Uterus (tissue), 2 donors: ENCODE data around the gene TIGAR.

ENCODE experiments used
- POLR2A ChIP-seq, 2 donors: fragments of 450-650 bp; IDR thresholded peaks; one replicate each; pipeline ENCODE4 v1.6.1; 2016; ENCODE audit warnings: antibody characterized with exemption in 2 of 2, mild to moderate bottlenecking in 1 of 2, moderate library complexity in 1 of 2
- TF ChIP-seq, protein P1 (sequence below), 4 experiments: fragments of 200-600 bp in 2 of 4; fragments of 450-650 bp in 2 of 4; sonication (generic) in 2 of 4; IDR thresholded peaks; one replicate each; pipeline ENCODE4 v1.5.1; 2016 to 2019; ENCODE audit warnings: antibody characterized with exemption in 4 of 4, mild to moderate bottlenecking in 2 of 4, moderate library complexity in 1 of 4

DNA sequence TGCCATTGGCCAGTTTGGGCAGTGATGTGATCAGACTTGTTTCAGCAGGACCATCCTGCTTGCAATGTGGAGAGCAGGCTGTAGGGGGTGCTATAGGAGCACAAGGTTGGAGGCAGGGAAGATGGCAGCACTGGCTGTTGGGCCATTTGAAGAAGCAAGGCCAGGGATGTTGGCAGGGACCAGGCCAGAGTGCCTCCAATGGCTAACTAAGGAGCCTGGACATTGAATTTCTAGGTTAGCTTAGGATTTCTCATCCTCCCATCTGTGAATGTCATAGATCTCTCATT lies 35.0 kb downstream of the TIGAR start:
- TF ChIP-seq, protein P1, sequence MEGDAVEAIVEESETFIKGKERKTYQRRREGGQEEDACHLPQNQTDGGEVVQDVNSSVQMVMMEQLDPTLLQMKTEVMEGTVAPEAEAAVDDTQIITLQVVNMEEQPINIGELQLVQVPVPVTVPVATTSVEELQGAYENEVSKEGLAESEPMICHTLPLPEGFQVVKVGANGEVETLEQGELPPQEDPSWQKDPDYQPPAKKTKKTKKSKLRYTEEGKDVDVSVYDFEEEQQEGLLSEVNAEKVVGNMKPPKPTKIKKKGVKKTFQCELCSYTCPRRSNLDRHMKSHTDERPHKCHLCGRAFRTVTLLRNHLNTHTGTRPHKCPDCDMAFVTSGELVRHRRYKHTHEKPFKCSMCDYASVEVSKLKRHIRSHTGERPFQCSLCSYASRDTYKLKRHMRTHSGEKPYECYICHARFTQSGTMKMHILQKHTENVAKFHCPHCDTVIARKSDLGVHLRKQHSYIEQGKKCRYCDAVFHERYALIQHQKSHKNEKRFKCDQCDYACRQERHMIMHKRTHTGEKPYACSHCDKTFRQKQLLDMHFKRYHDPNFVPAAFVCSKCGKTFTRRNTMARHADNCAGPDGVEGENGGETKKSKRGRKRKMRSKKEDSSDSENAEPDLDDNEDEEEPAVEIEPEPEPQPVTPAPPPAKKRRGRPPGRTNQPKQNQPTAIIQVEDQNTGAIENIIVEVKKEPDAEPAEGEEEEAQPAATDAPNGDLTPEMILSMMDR (IDR thresholded peaks at IDR 0.05) = no peak
- no peak for TF ChIP-seq POLR2A (IDR thresholded peaks at IDR 0.05)
